D721Med (cell line): Measurements from ENCODE around the gene TP53BP2.
"Not testable (repeated sequence)": the region's sequence is repeated elsewhere in the genome, so short reads cannot be mapped to it uniquely, and the experiment has no call there.

Experiments
- DNase-seq: peaks from one replicate; pipeline ENCODE4 v3.0.0; 2011; ENCODE audit warnings: low spot score; ENCODE audit not compliant: insufficient read length
- FAIRE-seq: peaks from 2 replicates; lab custom pipeline; 2011; peaks lifted over from hg19 to GRCh38; lab: Jason Lieb, UNC
- TF ChIP-seq, protein P1 (sequence below): IDR thresholded peaks from 2 replicates; pipeline ENCODE4 v1.5.1; 2012; ENCODE audit warnings: mild to moderate bottlenecking, control low read depth; ENCODE audit not compliant: insufficient read depth; ENCODE audit errors: missing control alignments

TP53BP2 gene

GRCh38 chr1:223876590-223876989, 30.8 kb upstream of the TP53BP2 start:
- TF ChIP-seq, protein P1, sequence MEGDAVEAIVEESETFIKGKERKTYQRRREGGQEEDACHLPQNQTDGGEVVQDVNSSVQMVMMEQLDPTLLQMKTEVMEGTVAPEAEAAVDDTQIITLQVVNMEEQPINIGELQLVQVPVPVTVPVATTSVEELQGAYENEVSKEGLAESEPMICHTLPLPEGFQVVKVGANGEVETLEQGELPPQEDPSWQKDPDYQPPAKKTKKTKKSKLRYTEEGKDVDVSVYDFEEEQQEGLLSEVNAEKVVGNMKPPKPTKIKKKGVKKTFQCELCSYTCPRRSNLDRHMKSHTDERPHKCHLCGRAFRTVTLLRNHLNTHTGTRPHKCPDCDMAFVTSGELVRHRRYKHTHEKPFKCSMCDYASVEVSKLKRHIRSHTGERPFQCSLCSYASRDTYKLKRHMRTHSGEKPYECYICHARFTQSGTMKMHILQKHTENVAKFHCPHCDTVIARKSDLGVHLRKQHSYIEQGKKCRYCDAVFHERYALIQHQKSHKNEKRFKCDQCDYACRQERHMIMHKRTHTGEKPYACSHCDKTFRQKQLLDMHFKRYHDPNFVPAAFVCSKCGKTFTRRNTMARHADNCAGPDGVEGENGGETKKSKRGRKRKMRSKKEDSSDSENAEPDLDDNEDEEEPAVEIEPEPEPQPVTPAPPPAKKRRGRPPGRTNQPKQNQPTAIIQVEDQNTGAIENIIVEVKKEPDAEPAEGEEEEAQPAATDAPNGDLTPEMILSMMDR: no peak
- DNase-seq: no peak
- no peak for FAIRE-seq

- TF ChIP-seq, protein P1: no peak
- FAIRE-seq (no peak), DNase-seq (no peak)
These were observed 27.3 kb upstream of the TP53BP2 start for GRCh38 chr1:223873044-223873443.

DNA sequence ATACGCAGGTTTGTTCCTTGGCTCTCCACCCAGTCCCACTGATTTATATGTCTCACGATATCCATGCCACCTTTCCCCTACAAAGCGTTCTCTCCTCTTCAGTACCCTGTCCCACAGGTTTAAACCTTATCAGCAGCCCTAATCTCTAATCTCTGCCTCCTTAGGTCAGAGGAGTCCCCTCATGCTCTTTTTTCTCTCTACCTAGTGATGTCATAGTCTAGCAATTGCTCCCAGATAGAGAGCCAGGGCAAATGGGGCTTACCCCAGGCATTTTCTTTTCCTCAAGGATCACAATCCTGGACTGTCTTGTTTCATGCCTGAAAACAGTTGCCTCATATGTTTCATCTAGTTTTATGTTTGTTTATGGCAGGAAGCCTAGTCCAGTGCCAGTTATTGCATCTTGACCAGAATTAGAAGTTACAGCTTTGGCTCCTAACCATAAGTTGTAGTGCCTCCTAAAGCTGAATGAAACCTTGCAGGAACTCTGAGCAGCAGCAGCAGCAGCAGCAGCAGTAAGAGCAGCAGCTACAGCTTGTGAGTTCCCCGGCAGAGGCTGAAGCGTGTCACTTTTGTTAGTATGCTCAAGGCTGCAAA, 26.7 kb upstream of the TP53BP2 start:
- FAIRE-seq: no peak
- TF ChIP-seq, protein P1: no peak
- DNase-seq: no peak

- no peak for DNase-seq
- FAIRE-seq: no peak
- TF ChIP-seq, protein P1: no peak
These were observed 25.1 kb upstream of the TP53BP2 start for GRCh38 chr1:223870617-223871574.

DNA sequence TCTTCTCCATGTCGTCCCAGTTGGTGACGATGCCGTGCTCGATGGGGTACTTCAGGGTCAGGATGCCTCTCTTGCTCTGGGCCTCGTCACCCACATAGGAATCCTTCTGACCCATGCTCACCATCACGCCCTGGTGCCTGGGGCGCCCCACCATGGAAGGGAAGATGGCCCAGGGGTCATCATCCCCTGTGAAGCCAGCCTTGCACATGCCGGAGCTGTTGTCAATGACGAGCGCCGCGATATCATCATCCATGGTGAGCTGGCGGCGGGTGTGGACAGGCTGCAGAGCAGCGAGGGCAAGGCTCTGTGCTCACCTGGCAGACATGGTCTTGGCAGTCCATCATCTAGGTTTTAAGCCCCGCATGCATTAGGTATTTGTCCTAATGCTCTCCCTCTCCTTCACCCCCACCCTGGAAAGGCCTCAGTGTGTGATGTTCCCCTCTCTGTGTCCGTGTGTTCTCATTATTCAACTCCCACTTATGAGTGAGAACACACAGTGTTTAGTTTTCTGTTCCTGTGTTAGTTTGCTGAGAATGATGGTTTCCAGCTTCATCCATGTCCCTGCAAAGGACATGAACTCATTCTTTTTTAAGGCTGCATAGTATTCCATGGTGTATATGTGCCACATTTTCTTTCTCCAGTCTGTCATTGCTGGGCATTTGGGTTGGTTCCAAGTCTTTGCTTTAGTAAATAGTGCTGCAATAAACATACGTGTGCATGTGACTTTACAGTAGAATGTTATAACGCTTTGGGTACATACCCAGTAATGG, 19.0 kb upstream of the TP53BP2 start:
- FAIRE-seq, DNase-seq: not testable (repeated sequence)

DNA sequence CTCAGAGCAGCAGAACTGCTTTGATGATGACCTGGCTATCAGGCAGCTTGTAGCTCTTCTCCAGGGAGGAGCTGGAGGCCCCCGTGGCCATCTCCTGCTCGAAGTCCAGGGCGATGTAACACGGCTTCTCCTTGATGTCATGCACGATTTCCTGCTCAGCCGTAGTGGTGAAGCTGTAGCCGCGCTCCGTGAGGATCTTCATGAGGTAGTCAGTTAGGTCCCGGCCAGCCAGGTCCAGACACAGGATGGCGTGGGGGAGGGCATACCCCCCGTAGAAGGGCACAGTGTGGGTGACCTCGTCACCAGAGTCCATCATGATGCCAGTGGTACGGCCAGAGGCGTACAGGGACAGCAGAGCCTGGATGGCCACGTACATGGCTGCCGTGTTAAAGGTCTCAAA, 18.3 kb upstream of the TP53BP2 start:
- no peak for FAIRE-seq
- no peak for DNase-seq
- TF ChIP-seq, protein P1: no peak

- DNase-seq: no peak
- FAIRE-seq: no peak
- TF ChIP-seq, protein P1: no peak
These were observed 16.2 kb upstream of the TP53BP2 start for GRCh38 chr1:223861904-223862303.
